ENCODE results near the gene FOXP1.

- TF ChIP-seq CTCF (IDR thresholded peaks at IDR 0.05; ENCODE audit: poor library complexity) (no peak), EZH2phosphoT487 (IDR thresholded peaks at IDR 0.05; ENCODE audit: low read depth, severe bottlenecking, unreplicated experiment) (no peak)
These were observed 454.6 kb downstream of the FOXP1 start for GRCh38 chr3:71128961-71129360.
